HG02798 (cell line): Measurements from ENCODE around the gene SLC6A8.
"Not testable (repeated sequence)": the region's sequence is repeated elsewhere in the genome, so short reads cannot be mapped to it uniquely, and the experiment has no call there.

Experiments
- ATAC-seq: cut with Tn5 transposase; IDR thresholded peaks from one replicate; pipeline ENCODE4 v1.9.1; 2021; ENCODE audit warnings: mild to moderate bottlenecking; ENCODE audit not compliant: unreplicated experiment, poor library complexity

SLC6A8 gene

DNA sequence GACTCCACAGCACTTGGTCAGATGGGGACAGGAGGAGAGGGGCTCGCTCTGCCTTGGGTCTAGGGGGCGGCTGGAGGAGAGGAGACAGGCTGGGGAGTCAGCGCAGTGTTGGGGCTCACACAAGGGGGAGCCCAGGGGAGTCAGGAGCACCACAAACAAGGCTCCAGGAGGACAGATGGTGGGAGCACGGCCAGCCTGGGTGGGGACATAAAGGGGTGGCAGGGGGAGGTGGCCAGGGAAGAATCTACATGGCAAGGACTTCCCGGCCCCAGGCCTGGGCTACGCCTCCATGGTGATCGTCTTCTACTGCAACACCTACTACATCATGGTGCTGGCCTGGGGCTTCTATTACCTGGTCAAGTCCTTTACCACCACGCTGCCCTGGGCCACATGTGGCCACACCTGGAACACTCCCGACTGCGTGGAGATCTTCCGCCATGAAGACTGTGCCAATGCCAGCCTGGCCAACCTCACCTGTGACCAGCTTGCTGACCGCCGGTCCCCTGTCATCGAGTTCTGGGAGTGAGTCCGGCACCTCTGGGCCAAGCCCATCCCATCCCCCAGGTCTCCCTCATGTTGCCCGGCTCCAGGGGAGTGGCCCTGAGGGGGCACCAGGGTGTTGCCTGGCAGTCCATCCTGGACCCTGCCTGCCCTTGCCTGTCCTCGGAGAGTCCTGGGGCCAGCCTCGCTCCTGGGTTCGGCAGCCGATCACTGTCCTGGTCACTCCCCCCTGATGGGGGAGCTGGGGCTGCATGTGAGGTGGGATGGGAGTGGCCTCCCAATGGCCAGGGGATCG lies 3.5 kb downstream of the SLC6A8 start:
- ATAC-seq: not testable (repeated sequence)

DNA sequence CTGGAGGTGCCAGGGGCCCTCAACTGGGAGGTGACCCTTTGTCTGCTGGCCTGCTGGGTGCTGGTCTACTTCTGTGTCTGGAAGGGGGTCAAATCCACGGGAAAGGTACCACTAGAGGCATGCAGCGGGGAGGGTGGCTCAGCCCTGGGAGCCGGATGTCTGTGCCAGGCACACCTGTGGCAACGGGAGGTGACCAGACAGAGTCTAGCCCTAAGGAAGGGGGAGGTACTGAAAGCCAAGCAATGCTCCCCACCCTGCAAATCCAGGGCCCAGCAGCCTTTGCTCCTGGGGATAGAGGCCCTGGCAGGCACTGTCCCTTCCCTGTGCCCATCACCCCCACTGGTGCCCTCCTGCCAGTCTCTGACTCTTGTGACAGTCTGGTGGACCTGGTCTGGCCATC lies 4.3 kb downstream of the SLC6A8 start:
- no peak for ATAC-seq

DNA sequence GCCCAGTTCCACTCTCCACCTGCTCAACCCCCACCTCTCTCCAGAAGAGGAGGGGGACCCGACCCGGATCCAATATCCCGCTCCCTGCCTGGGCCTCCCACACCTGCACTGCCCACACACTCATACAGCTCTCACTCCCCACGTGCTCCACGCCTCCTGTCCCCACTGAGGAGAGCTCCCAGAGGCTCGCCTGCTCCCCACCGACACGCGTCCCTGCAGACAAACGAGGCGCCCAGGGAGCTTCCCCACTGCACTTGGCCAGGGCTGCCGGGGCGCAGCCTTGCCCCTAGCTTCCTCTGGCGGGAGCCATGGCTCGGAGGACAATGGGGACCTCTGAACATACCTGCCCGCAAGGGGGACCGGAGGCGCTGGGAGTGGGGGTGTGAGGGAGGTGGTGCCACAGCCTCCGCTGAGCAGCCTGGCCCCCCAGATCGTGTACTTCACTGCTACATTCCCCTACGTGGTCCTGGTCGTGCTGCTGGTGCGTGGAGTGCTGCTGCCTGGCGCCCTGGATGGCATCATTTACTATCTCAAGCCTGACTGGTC lies 5.0 kb downstream of the SLC6A8 start:
- ATAC-seq: no peak

DNA sequence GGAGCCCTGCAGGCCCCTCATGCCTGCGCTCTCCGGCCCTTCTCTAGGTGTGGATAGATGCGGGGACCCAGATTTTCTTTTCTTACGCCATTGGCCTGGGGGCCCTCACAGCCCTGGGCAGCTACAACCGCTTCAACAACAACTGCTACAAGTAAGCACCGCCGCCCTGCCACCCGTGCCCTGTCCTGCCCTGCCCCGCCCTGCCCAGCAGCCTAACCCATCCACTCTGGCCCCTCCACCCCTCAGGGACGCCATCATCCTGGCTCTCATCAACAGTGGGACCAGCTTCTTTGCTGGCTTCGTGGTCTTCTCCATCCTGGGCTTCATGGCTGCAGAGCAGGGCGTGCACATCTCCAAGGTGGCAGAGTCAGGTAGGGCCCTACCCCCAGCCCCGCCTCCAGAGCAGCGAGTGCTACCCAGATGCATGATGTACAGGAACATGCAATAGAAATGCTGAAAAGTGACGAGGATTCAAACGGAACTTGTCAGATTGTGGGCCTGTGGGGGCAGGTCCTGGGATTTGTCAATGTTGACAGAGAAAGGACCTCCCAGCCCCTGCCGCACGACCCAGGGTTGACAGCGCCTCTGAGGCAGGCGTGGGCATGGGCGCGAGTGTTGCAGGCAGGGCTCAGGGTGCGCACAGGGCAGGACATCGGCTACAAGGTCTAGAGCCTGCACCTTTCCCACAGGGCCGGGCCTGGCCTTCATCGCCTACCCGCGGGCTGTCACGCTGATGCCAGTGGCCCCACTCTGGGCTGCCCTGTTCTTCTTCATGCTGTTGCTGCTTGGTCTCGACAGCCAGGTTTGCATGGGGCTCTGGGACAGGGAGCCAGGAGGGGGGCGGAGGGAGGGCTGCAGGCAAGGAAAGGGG lies 5.7 kb downstream of the SLC6A8 start:
- ATAC-seq: no peak

DNA sequence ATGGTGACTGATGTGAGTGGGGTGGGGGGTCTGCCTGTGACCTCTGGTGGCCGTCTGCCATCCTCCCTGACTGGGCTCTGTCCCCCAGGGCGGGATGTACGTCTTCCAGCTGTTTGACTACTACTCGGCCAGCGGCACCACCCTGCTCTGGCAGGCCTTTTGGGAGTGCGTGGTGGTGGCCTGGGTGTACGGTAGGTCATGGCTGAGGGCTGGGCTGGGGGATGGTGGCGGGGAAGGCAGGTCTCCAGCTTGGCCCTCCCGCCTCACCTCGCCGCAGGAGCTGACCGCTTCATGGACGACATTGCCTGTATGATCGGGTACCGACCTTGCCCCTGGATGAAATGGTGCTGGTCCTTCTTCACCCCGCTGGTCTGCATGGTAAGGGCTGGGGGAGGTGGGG lies 6.5 kb downstream of the SLC6A8 start:
- not testable (repeated sequence) for ATAC-seq

DNA sequence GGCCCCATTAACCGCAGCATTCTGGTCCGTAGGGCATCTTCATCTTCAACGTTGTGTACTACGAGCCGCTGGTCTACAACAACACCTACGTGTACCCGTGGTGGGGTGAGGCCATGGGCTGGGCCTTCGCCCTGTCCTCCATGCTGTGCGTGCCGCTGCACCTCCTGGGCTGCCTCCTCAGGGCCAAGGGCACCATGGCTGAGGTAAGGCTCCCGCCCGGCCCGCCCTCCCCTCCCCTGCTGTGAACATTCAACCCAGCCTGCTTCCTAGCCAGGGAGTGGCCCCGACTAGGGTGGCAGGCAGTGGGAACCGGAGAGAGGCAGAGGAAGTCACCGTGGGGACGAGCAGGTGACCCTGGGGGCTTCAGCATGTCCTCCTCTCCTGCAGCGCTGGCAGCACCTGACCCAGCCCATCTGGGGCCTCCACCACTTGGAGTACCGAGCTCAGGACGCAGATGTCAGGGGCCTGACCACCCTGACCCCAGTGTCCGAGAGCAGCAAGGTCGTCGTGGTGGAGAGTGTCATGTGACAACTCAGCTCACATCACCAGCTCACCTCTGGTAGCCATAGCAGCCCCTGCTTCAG lies 7.1 kb downstream of the SLC6A8 start:
- no peak for ATAC-seq

DNA sequence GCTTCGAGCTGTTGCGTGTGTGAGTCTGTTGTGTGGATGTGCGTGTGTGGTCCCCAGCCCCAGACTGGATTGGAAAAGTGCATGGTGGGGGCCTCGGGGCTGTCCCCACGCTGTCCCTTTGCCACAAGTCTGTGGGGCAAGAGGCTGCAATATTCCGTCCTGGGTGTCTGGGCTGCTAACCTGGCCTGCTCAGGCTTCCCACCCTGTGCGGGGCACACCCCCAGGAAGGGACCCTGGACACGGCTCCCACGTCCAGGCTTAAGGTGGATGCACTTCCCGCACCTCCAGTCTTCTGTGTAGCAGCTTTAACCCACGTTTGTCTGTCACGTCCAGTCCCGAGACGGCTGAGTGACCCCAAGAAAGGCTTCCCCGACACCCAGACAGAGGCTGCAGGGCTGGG lies 8.4 kb downstream of the SLC6A8 start:
- ATAC-seq: no peak

DNA sequence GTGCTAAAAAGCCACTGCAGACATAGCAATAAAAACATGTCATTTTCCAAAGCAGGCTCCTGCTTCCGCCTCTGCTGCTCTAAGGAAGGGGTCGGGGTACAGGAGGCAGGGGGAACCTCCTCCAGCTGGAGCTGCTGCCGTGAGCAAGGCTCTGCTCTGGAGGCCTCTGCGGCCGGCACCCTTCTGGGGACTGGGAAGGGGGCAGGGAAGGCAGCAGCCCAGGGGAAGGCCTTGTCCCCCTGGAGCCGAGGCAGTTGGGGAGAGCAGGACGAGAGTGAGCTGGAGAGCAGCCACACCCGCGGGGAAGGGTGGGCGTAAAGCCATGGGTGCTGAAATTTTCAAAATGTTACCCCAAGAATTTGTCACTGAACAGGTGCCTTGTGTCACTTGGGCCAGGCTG lies 8.8 kb downstream of the SLC6A8 start:
- ATAC-seq: not testable (repeated sequence)

DNA sequence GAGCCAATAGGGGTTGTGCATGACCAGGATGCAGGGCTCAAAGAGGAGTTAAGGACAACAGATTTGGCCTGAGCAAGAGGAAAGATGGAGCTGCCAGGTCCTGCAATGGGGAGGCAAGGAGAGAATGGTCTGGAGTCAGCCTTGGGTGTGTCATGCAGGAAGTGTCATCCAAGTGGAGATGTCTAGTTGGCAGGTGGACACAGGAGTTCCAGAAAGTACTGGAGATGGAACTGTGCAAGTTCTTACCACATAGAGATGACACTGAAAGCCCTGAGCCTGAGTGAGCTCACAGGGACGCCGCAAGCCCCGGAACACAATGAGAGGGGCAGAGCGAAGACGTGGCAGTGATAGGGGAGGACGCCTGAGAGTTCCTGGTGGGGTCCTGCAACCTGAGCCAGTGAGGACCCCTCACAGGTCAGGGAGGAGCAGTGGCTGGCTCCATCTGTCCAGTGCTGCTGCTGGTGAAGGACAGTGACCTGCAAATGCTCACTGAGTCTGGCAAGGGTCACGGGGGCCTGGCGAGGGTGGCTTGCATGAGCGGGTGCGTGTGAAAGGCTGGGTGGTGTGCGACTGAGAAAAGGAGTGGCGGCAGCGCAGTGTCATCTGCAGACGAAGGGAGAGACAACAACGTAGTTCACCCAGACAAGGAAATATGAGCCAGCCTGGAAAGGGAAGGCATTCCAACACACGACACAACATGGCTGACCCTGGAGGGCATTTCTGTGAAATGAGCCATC lies 9.4 kb downstream of the SLC6A8 start:
- ATAC-seq: not testable (repeated sequence)

DNA sequence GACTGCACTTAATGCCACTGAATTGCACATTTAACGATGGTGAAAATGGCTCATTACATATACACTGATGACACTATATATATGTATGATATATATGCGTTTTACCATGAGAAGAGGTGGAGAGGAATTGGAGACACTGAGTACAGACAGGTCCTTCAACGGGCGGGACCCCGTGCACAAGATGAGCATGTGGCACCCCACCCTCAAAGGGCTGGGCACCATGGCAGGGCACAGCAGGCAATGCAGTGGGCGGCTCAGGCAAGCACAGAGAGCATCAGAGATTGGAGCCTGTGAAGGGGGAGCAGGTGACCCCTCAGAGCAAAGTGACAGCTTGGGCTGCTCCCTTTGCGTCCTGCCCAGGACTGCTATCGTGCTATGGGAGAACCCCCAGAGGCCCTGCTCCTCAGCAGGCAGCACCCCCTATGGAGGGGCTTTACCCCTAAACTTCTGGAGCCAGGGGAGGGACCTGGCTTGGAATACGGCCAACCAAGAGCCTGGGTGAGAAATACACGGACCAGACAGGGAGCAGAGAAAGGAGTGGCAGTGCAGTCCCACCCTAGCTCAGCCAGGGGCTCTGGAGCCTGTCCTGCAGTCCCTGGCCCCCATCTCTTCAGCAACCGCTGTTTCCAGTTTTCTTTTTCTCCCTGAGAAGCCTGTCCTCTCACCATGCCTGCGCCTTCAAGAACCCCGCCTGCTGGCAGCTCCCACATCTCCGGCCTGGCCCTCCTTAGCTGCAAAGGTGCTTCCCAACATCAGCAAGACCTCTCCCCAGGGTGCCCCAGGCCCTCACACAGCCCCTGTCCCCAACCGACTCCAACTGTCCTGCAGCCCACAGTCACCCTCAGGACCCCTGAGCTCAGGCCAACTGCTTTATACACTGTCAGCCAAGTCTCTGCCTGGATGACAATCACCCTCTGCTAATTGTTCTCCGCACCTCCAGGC lies 10.5 kb downstream of the SLC6A8 start:
- no peak for ATAC-seq

DNA sequence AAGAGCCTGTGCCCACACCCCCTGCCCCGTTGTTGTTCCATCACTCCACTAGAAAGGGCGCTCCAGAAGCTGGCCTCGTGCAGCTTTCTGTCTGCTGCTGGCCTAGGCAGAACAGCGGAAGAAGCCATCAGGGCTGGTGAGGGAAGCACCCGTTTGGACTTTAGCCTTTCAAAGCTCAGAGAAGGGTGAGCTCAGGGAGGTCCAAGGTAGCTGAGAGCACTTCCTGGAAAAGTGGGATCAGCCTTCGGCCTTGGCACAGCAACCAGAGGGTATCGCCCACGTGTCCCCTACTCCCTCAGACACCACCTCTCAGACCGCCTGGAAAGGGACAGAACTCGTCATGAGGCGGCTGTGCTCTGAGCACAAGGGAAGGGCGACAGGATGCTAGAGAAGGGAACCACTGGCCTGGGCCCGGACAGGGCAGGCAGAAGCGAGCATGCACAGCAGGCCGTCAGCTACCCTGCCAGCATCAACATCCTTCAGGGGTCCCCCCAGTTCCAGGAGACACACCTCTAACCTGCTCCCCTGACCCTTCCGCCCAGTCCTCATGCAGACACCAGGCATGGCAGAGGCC lies 11.6 kb downstream of the SLC6A8 start:
- ATAC-seq: not testable (repeated sequence)

DNA sequence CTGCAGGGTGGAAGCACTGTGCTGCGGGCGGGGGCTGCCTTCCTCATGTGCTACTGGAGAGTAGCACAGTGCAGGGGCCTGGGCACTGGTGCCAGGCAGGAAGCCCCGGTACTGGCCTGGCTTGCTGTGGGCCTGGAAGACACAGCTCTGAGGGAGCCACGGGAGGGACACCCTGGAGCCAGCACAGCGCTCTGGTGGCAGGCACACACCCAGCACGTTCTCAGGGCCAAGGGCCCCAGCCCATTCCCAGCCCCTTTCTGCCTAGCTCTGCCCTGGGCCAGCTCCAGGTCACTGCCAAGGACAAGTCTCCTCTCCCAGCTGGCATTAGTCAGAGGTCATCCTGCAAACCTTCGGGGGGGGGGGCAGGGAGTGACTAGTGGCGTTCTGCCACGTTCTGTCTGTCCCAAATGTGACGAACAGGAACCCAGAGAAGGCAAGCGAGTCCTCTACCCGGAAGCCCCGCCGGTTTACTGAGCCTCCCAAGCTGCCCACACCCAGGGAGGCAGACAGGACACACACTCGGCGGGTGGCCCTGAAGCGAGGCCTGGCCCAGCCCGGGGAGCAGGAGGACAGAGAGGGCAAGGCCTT lies 12.2 kb downstream of the SLC6A8 start:
- not testable (repeated sequence) for ATAC-seq

DNA sequence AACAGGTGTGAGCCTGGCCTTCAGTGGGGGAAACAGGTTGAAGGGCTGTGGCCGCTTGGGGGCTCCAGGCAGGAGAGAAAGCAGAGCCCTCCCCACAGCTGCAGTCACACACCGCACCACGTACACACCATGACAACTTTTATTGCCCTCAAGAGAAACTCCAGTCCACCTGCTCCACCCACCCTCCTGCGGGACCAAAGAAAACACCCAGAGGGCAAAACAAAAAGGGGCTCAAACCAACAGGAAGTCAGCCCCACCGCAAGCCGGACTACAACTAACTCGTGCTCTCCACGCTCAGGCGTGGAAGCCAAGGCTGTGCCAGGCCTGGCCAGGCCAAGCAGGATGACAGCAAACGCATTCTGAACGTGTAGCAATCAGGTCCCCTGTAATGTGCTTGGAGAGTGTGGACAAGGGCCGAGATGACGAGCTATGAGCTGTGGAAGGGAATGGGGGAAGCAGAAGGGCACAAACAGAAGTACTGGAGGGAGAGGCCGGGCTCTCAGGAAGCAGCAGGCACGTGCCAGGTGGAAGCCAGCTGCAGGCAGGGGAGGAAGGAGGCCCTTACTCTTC lies 12.7 kb downstream of the SLC6A8 start:
- no peak for ATAC-seq

DNA sequence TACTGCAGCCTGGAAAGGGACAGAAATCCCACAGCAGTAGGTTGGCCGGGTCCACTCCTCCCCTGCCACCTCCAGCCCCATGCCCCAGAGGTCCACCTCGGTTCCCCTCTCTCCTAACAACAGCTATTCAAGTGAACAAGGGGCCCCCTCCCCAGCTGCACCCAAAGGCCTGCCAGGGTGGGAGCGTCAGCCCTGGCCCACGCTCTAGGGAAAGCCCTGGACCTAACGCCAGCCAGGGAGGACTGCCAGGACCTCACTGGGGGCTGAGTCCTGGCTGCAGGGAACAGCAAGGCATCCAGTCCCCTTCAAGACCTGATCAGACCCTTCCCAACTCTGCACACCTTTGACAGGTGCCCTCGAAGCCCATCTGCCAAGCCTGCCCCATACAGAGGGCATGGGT lies 13.2 kb downstream of the SLC6A8 start:
- ATAC-seq: no peak

DNA sequence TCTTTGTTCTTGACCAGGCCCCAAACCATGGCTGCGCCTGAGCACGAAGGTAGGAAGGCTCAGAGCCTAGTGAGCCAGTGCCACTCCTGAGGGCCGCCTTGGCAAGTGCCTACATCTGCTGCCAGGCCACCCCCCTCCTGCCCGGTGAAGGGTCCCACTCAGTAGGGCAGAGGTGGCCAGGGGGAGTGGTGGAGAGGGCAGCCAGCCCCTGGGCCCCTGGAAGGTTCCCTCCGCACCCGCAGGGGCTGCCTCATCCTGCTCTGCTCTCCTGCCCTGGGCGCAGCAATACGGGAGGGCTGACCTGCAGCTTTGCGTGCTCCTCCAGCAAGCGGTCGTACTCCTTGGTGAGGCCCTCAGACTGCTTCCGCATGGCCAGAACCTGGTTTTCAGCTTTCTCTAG lies 14.0 kb downstream of the SLC6A8 start:
- ATAC-seq: no peak

DNA sequence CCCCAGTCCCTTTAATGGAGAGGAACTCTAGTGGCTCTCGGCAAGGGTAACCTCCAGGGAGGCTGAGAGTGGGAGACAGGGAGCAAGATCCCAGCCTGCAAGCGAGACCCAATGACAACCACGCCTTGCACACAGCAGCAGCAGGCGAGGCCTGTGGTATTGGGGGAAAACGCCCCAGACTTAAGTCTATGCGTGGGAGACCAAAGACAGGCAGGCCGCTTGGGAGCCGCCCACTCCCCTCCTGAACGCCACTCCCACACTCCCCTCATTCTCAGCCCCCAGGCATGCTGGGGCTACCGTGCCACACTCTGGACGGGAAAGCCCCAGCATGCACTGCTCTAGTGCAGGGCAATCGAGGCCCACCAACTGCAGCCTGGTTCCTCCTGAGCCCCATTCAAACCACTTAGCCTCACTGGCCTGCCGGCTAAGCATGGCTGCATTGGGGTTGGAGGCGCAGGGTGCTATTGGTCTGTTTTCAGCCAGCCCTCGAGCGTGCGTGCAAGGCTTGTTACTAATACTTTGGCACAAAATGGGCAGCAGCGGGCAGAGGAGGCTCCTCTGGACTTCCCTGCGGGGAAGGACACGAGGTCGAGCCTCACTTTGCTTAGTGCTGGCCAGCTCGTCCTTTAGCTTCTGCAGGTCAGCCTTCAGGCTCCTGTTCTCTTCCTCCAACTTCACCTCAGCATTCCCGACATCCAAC lies 14.8 kb downstream of the SLC6A8 start:
- ATAC-seq: no peak

DNA sequence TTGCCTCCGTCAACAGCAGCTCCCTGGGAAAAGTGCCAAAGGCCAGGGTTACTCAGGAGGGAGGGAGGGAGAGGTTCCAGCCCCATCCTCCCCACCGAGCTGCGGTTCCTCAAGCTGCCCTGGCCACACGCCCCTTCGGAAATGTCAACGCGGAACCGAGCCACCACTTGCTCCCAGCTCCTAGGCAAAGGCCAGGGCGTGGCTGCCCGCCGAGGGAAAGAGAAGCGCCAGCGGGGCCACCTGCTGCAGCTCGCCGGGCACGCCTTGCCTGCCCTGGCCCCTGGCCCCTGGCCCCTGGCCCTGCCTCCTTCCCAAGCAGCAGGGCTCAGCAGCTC lies 15.3 kb downstream of the SLC6A8 start:
- ATAC-seq: no peak
